NCI-H146 treated with DMSO at 0.1 percent for 48 hours (cell line): Measurements from ENCODE around the gene GPANK1.

ENCODE experiments used
- DNase-seq: peaks from one replicate; lab custom pipeline; 2025; ENCODE audit not compliant: unreplicated experiment; lab: John Stamatoyannopoulos, UW

The GPANK1 gene

GRCh38 chr6:31621320-31621939 lies 43.4 kb downstream of the GPANK1 start:
- peak; percentile 5 for DNase-seq

GRCh38 chr6:31620586-31621319 lies 44.0 kb downstream of the GPANK1 start, which contains the start of gene PRRC2A:
PRRC2A (plus strand) TSS chr6:31620715; CDS start chr6:31622790, 2,075 bp downstream.
- peak; percentile 42 for DNase-seq

- DNase-seq: peak; percentile 97
These were observed 44.8 kb downstream of the GPANK1 start for GRCh38 chr6:31619805-31620585.

GRCh38 chr6:31617010-31617409 lies 47.8 kb downstream of the GPANK1 start:
- DNase-seq: no peak

DNA sequence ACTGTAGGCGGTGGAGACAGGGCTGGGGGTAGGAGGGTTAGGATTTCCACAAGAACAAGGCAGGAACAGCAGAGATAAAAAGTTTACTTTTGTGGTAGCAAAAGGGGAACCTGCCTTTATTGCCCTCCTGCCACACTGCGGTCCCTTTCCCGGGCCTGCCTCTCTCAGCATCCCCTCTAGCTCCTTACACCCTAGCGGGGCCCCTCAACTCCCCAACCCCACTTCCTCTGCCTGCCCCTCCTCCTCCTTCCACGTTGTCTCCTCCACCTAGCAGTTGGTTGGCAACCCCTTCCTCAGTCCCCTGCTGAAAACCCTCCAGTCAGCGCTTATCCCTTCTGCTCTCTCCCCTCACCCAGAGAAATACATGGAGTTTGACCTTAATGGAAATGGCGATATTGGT lies 49.0 kb downstream of the GPANK1 start:
- DNase-seq: no peak

GRCh38 chr6:31614684-31615578 lies 49.9 kb downstream of the GPANK1 start, which contains the start of gene AIF1:
AIF1 (plus strand) TSS chr6:31615234; CDS start chr6:31615330, 96 bp downstream.
- no peak for DNase-seq

- DNase-seq: no peak
These were observed 50.6 kb downstream of the GPANK1 start for GRCh38 chr6:31614075-31614619.
